Sciatic nerve (tissue), 2 donors: ENCODE measurements around the gene FAM210B. TPM values are rescaled to one million over a fixed set of nuclear protein-coding genes. Genes with fewer than 3 reads are reported as not detected.
"Not testable (repeated sequence)": the region's sequence is repeated elsewhere in the genome, so short reads cannot be mapped to it uniquely, and the experiment has no call there.

ENCODE experiments used
- ATAC-seq: fragments of 200-7000 bp; cut with Tn5 transposase; one replicate; pipeline ENCODE4 v1.9.1; 2020; ENCODE audit warnings: mild to moderate bottlenecking, moderate library complexity
- DNase-seq: peaks from one replicate; pipeline ENCODE4 v3.0.0-alpha.2; 2020; ENCODE audit warnings: low spot score
- intact Hi-C: fragments of 100-400 bp; cut with DNase I; formaldehyde crosslinking; loops from one replicate; pipeline ENCODE4 v1.14.2; 2022
- total RNA-seq: library from RNA; stranded (reverse); fragmentation: NEBNext Ultra II Directional; extraction: Animal tissue kit (Norgen Biotek cat#: 25700); gene quantifications from one replicate; pipeline ENCODE4 v1.2.1, GENCODE V29; 2021
- donor health status: DM: no; HTN: no; CAD: no.
- donor health status: DM: no; HTN: no; CAD: no.

The FAM210B gene
- total RNA-seq, 1 donor from 2014 or later, result 76.0 TPM

DNA sequence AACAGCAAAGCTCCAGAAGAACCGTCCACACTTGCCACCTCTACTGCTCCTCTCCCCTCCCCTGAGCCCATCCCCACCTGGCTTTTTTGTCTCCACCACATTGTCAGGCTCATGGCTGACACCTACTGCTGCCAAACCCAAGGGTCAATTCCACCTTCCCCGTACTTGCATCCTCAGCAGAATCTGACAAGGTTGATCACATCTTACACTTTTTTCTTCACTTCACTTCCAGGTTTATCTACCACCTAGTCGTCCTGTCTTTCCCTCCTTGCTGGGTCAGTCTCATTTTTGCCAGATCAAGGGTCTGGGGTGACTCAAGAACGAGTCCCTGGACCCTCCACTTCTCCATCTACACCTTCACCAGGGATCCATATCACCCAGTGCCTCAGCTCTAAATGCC lies 30.1 kb downstream of the FAM210B start:
- ATAC-seq, result no peak
- intact Hi-C loops, result no loop called here
- DNase-seq, result no peak

DNA sequence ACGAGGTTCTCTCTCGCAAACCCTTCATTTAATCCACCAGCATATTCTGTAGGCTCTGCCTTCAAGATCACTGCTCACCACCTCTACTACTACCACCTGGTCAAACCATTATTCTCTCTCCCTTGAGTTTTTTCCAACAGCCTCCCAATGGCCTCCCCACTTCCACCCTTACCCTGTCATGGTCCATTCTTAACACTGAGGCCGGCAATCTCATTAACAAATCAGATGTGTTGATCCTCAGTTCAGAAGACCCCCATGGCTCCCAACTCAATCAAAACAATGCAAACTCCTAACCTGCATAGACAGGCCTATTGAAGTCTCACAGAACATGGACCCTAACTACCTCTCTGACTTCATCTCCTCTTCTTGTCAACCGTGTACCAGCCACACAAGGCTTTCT lies 31.0 kb downstream of the FAM210B start:
- intact Hi-C loops, result no loop called here
- no peak for ATAC-seq
- DNase-seq, result no peak

GRCh38 chr20:56390396-56390795 lies 31.6 kb downstream of the FAM210B start:
- intact Hi-C loops, ATAC-seq, DNase-seq: not testable (repeated sequence)

DNA sequence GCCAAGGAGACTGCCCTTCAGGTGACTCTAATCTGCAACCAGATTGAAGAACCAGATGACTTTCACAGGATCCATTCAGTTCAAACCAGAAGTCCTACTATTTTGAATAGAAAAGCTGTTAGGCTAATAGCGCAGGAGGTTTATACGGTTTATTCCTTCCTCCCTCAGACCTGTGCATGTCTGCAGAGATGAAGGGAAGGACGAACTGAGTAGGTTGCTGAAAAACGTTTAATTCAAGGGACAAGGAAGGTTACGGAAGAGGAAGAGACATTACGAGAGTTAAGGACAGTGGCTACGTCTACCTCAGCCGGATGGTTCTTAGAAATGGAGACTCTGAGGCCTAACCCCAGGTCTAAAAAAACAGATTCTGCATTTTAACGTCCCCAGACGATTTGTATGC lies 32.3 kb downstream of the FAM210B start:
- ATAC-seq (no peak), DNase-seq (no peak)
- intact Hi-C loops, result no loop called here

- intact Hi-C loops, result no loop called here
- DNase-seq, result no peak
- ATAC-seq, result peak; percentile 43
These were observed 32.9 kb downstream of the FAM210B start for GRCh38 chr20:56391596-56392131.

- intact Hi-C loops, result no loop called here
- peak; percentile 99 for ATAC-seq
- peak; percentile 99 for DNase-seq
These were observed 33.5 kb downstream of the FAM210B start, which contains the start of the genes AURKA and CSTF1 for GRCh38 chr20:56392132-56392880. AURKA (minus strand) TSS chr20:56392215; CDS start chr20:56388197, 4,018 bp downstream. CSTF1 (plus strand) TSS chr20:56392645; CDS start chr20:56395553, 2,908 bp downstream.

- intact Hi-C loops, result no loop called here
- no peak for ATAC-seq
- DNase-seq, result no peak
These were observed 34.2 kb downstream of the FAM210B start for GRCh38 chr20:56392881-56393482.

DNA sequence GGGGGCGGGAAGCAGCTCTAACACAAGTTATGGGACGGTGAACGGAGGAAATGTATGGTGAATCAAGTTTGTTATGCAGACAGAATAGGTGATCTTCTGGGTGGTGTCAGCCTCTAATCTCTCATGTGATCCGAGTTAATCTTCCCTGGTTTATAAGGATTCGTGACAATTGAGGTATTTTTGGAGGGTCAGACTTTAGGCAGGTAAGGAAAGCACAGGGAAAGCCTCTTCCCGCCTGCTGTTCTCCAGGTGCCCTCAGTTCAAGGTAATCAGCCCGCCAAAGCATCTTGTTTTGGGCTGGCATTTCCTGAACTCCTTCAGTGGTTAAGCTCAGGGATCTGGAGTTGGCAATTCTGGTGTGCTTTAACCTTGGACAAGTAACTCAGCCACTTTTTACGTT lies 34.9 kb downstream of the FAM210B start:
- DNase-seq, result no peak
- intact Hi-C loops, result no loop called here
- ATAC-seq, result no peak

DNA sequence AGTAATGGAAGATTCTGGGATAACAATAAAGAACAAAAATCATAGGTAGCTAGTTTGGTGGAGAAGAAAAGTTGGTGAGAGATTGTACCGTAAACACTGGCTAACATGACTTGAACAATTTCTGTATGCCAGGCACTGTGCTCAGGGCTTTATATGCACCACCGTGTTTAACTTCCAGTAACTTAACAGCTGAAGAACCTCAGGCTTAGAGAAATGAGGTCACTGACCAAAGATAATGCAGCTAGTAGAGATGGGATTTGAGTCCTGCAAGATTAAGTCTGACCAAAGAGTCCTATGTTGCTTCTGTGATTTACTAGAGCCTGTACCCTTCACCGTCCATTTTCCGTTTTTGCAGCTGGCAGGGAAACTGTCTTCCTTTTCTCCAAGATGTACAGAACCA lies 36.4 kb downstream of the FAM210B start:
- no peak for ATAC-seq

DNA sequence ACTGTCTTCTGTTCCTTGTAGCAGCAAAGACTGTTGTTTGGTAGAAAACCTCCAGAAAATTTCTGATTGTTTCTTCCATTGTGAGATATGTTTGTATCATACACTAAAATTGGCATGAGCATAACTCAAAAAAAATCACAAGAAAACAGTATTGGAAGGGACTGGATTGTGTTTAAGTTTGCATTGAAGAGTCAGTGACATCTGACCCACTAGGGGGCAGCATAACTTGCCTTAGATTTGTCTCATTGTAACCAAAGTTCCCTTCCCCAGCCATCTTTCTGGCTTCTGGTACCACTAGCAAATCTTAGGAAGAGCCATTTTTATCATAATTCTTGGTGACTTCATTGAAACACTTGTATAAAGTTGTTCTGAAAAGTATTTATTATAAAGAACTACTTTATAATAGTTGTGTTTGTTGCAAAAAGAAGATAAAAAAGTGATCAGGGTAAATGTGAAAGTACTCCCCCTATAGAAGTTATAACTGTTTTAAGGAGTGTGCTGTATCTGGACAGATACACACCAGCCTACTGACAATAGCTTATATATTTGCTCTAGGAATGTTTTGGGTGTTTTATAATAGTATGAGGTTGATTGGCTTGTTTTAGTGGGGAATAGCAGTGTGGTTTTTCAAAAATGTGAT lies 41.3 kb downstream of the FAM210B start:
- DNase-seq (no peak), ATAC-seq (no peak)
- intact Hi-C loops, result no loop called here

More for the DNA sequence above, 36.4 kb downstream of the FAM210B start:
- intact Hi-C loops, result no loop called here
- no peak for DNase-seq

GRCh38 chr20:56403465-56403864 lies 44.7 kb downstream of the FAM210B start:
- DNase-seq, result no peak
- intact Hi-C loops, result no loop called here
- ATAC-seq, result no peak

DNA sequence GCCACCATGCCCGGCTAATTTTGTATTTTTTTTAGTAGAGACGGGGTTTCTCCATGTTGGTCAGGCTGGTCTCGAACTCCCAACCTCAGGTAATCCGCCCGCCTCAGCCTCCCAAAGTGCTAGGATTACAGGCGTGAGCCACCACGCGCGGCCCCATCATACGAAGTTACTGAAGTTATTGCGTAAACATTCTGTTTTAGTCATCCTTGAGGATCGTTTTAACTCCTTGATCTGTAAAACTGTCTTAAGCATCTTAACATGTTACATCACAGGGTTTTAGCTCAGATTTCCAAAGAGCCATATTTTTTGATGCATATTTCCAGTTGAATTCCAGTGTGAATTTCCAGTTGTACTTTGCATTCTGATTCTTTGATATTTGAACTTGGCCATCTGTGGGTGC lies 46.6 kb downstream of the FAM210B start:
- ATAC-seq, DNase-seq, intact Hi-C loops: not testable (repeated sequence)

GRCh38 chr20:56406910-56407309 lies 48.1 kb downstream of the FAM210B start:
- intact Hi-C loops, result no loop called here
- no peak for DNase-seq

DNA sequence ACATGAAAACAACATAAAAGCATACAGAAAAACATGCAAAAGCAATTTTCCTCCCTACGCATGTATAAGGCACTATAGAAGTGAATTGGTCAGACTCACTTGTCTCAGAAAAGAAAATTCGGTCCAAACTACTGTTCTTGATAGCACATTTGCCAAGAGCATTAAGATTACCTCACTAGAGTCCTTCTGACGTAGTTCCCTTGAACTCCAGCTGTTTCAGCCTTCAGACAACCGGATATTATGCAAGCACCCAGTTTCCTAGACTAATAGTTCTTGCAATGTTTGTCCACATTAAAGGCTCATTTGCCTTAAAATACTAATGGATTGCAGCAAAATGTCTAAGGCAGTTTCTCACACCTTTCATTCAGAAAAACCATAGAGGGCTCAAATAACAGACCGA lies 50.7 kb downstream of the FAM210B start:
- intact Hi-C loops, result no loop called here
- DNase-seq (no peak), ATAC-seq (no peak)

More at GRCh38 chr20:56406910-56407309, 48.1 kb downstream of the FAM210B start:
- ATAC-seq, result no peak

DNA sequence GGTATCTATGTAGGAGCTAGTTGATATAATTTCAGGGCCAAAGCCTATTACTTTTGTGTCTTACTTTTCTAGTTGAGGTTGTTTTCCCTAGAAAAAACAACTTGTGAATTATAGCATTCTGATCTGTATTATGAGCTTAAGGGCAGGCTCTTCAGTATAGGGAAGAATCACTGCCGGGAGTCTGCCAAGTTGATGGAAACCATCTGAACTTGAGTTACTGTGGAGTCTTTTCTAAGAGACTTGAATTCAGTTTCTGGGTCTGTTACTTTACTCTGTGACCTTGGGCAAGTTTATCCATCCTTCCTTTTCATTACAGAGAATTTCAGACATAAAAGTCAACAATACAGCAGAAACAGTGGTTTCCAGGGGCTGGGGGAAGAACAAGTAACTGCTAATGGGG lies 51.2 kb downstream of the FAM210B start:
- DNase-seq, result no peak
- intact Hi-C loops, result no loop called here
- no peak for ATAC-seq

DNA sequence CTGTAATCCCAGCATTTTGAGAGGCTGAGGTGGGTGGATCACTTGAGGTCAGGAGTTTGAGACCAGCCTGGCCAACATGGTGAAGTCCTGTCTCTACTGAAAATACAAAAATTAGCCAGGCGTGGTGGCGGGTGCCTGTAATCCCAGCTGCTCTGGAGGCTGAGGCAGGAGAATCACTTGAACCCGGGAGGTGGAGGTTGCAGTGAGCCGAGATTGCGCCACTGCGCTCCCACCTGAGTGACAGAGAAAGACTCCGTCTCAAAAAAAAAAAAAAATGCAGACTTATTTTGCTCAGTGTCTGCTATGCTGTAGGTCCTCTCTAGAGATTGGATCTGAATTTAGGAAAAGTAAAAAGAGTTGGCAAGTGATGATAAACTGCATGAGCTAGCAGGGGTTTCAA lies 52.5 kb downstream of the FAM210B start:
- DNase-seq, ATAC-seq, intact Hi-C loops: not testable (repeated sequence)

- DNase-seq (no peak), ATAC-seq (peak; percentile 89)
- intact Hi-C loops, result no loop called here
These were observed 53.1 kb downstream of the FAM210B start, which contains the start of gene CASS4 for GRCh38 chr20:56411759-56412472. CASS4 (plus strand) TSS chr20:56412260; CDS start chr20:56412459, 199 bp downstream.

- intact Hi-C loops, result no loop called here
- no peak for ATAC-seq
These were observed 53.7 kb downstream of the FAM210B start for GRCh38 chr20:56412473-56412790.

DNA sequence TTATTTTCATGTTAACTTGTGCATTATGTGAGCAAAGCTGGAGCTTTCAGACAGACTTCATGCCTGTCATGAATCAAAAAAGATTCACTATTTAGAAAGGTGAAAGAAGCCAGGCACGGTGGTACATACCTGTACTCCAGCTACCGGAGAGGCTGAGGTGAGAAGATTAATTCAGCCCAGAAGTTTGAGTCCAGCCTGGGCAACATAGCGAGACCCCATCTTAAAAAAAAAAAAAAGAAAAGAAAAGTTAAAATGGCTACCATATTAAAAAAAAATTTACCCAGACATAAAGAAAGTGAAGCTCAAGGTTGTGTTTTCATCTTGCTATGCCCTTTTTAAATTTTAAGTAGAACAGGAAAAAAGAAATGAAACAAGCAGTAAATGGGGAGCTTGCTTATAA lies 54.2 kb downstream of the FAM210B start:
- intact Hi-C loops, result no loop called here
- no peak for DNase-seq
- no peak for ATAC-seq

More at GRCh38 chr20:56412473-56412790, 53.7 kb downstream of the FAM210B start:
- no peak for DNase-seq
